ENCODE data around the gene ASS1.

GRCh38 chr9:130487500-130487899 is 42.7 kb downstream of the ASS1 start:
- TF ChIP-seq CTCF (conservative IDR thresholded peaks at IDR 0.05; ENCODE audit: low read depth, low read length): no peak
- TF ChIP-seq EZH2phosphoT487 (IDR thresholded peaks at IDR 0.05; ENCODE audit: borderline replicate concordance, low read length): no peak
